ENCODE measurements around the gene MESD. TPM values are rescaled to one million over a fixed set of nuclear protein-coding genes. Genes with fewer than 3 reads are reported as not detected.

The MESD gene
- total RNA-seq, 2 donors from 2014 or later: 21.0 to 24.1 TPM

GRCh38 chr15:81016489-81017068 is 27.0 kb upstream of the MESD start:
- intact Hi-C loops (cut with DNase I): no loop called here

GRCh38 chr15:81015621-81016488 is 26.2 kb upstream of the MESD start:
- no peak for DNase-seq (ENCODE audit: low spot score)

More at GRCh38 chr15:81016489-81017068, 27.0 kb upstream of the MESD start:
- no peak for DNase-seq (ENCODE audit: low spot score)

GRCh38 chr15:81014446-81015093 is 25.0 kb upstream of the MESD start:
- no peak for DNase-seq (ENCODE audit: low spot score)
- intact Hi-C loops (cut with DNase I): no loop called here

More at GRCh38 chr15:81015621-81016488, 26.2 kb upstream of the MESD start:
- intact Hi-C loops (cut with DNase I): no loop called here

GRCh38 chr15:81013396-81013929 is 23.8 kb upstream of the MESD start:
- intact Hi-C loops (cut with DNase I): no loop called here
- no peak for DNase-seq (ENCODE audit: low spot score)

GRCh38 chr15:81012588-81012987 is 23.0 kb upstream of the MESD start:
- intact Hi-C loops (cut with DNase I): no loop called here
- DNase-seq (ENCODE audit: low spot score): no peak

- no peak for DNase-seq (ENCODE audit: low spot score)
- intact Hi-C loops (cut with DNase I): no loop called here
Measured at GRCh38 chr15:81011593-81011992, 22.0 kb upstream of the MESD start.

- DNase-seq (ENCODE audit: low spot score): no peak
- intact Hi-C loops (cut with DNase I): no loop called here
Measured at GRCh38 chr15:81010086-81010485, 20.5 kb upstream of the MESD start.

- intact Hi-C loops (cut with DNase I): no loop called here
- DNase-seq (ENCODE audit: low spot score): no peak
Measured at GRCh38 chr15:81008312-81008711, 18.7 kb upstream of the MESD start.

GRCh38 chr15:81007428-81008064 is 17.9 kb upstream of the MESD start:
- DNase-seq (ENCODE audit: low spot score): no peak
- intact Hi-C loops (cut with DNase I): no loop called here

- DNase-seq (ENCODE audit: low spot score): no peak
- intact Hi-C loops (cut with DNase I): no loop called here
Measured at GRCh38 chr15:81006124-81006523, 16.5 kb upstream of the MESD start.

GRCh38 chr15:81003097-81003350 is 13.4 kb upstream of the MESD start:
- DNase-seq (ENCODE audit: low spot score): no peak

GRCh38 chr15:81002331-81003096 is 12.9 kb upstream of the MESD start:
- peak; percentile 81 for DNase-seq (ENCODE audit: low spot score)
- intact Hi-C loops (cut with DNase I): no loop called here

More at GRCh38 chr15:81003097-81003350, 13.4 kb upstream of the MESD start:
- intact Hi-C loops (cut with DNase I): no loop called here

- DNase-seq (ENCODE audit: low spot score): no peak
- intact Hi-C loops (cut with DNase I): no loop called here
Measured at GRCh38 chr15:81002009-81002330, 12.4 kb upstream of the MESD start.

- peak; percentile 91 for DNase-seq (ENCODE audit: low spot score)
- intact Hi-C loops (cut with DNase I): no loop called here
Measured at GRCh38 chr15:81001152-81002008, 11.8 kb upstream of the MESD start.

GRCh38 chr15:81000624-81001151 is 11.1 kb upstream of the MESD start, which contains the start of gene TLNRD1:
TSS of gene TLNRD1 (plus strand) at chr15:81000923. CDS start at chr15:81002272, 1,349 bp downstream.
- DNase-seq (ENCODE audit: low spot score): peak; percentile 97

GRCh38 chr15:81000144-81000623 is 10.6 kb upstream of the MESD start:
- intact Hi-C loops (cut with DNase I): no loop called here
- no peak for DNase-seq (ENCODE audit: low spot score)

More at GRCh38 chr15:81000624-81001151, 11.1 kb upstream of the MESD start, which contains the start of gene TLNRD1:
- intact Hi-C loops (cut with DNase I): no loop called here

- intact Hi-C loops (cut with DNase I): no loop called here
- no peak for DNase-seq (ENCODE audit: low spot score)
Measured at GRCh38 chr15:80999623-81000036, 10.0 kb upstream of the MESD start.

GRCh38 chr15:80998251-80998650 is 8.6 kb upstream of the MESD start:
- no peak for DNase-seq (ENCODE audit: low spot score)
- intact Hi-C loops (cut with DNase I): no loop called here

Measured in posterior vena cava (tissue), 2 donors.